DMS153 treated with DMSO at 0.1 percent for 48 hours (cell line): Measurements from ENCODE around the gene OR52K1.

Experiments
- DNase-seq: peaks from one replicate; lab custom pipeline; 2025; ENCODE audit not compliant: unreplicated experiment; lab: John Stamatoyannopoulos, UW

Gene OR52K1

DNA sequence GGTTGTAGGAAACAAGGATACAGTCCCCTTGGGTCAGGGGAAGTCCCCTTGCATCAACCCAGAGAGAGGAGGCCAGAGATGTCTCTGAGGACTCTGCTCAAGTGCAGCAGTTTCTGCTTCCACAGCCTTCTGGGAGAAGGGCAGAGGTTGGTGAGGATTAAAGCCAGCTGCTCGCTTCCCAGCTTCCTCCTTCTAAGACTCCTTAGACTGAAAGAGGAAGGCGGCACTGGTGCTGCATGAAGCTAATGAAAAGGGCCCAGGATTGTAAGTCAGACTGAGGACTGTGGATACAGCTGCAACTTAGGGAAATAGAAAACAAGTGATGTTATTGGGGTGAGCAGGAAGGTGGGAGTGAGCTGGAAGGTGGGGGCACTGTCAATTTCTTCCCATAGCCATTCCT, at the start of gene OR52K1:
OR52K1 (plus strand) TSS at position 202 of the 400 bp plus-strand sequence. CDS start 6,255 bp downstream, outside the sequence.
- no peak for DNase-seq

- no peak for DNase-seq
Measured at GRCh38 chr11:4433856-4434255, 48.6 kb upstream of the OR52K1 start.

GRCh38 chr11:4436411-4436810, 46.0 kb upstream of the OR52K1 start:
- no peak for DNase-seq

GRCh38 chr11:4441515-4441914, 40.9 kb upstream of the OR52K1 start:
- DNase-seq, result no peak

- DNase-seq, result no peak
Measured at GRCh38 chr11:4443232-4443891, 39.1 kb upstream of the OR52K1 start.

GRCh38 chr11:4448995-4449394, 33.5 kb upstream of the OR52K1 start, which contains the start of gene OR52K2:
TSS of gene OR52K2 (plus strand) at chr11:4449295. CDS start at chr11:4449340, 45 bp downstream.
- no peak for DNase-seq

- DNase-seq, result no peak
Measured at GRCh38 chr11:4453118-4453517, 29.3 kb upstream of the OR52K1 start.

GRCh38 chr11:4454021-4454420, 28.4 kb upstream of the OR52K1 start:
- DNase-seq, result no peak

DNA sequence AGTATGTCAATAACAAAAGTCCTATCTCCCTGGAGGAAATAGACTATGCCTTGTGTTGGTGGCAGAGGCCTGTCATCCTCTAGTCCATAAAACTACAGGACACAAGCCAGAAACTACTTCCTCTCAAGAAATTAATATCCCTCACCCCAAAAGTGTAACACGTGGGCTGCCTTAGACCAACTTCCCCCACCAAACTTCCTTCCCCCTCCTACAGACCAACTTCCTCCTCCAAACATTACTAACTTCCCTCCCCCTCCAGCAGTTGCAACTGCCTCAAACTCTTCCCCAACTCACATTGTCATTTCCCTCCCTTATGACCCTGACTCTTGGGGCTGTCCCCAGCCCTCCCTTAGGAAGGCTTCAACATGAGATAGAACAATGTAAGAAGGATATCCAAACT, 27.0 kb upstream of the OR52K1 start:
- DNase-seq, result no peak

- DNase-seq, result no peak
Measured at GRCh38 chr11:4459500-4459899, 22.9 kb upstream of the OR52K1 start.

GRCh38 chr11:4460151-4460550, 22.3 kb upstream of the OR52K1 start:
- DNase-seq, result no peak

DNA sequence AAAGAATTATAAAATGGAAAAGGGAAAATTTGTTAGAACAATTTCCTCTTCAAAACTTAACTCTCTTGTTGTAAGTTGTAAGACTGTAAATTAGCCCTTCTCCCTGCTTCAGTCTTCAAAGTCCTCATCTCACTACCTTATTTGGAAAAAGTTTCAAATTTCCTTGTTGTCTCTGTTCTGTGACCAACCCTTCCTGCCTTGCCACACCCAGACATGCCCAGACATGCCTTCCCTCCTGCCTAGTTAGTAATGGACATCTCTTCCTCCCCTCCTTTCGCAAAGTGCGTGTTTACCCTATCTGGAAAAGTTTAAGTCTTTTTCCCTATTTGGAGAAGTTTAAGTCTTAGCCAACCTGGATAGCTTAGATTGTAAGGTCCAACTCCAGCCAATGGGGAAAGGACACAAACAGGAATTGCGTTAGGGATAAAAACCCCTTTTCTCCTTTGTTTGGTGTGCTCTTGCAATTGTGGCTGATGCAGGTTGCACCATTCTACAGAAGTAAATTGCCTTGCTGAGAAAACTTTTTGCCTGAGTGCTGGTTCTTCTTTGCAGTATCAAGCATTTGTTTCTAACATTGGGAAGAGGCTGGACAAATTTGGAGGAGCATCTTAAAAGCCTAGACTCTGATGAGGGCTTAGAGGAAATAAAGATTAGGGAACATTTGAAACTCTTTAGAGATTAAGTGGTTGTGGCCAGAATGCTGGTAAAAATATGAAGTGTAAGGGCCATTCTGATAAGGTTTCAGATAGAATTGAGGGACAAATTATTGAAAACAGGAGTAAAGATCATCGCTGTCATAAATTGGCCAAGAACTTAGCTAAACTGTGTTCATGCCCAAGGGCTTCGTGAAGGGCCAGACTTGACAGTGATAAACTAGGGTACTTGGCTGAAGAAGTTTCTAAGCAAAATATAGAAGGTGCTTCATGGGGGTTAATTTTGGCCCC, 18.0 kb upstream of the OR52K1 start:
- DNase-seq, result no peak

DNA sequence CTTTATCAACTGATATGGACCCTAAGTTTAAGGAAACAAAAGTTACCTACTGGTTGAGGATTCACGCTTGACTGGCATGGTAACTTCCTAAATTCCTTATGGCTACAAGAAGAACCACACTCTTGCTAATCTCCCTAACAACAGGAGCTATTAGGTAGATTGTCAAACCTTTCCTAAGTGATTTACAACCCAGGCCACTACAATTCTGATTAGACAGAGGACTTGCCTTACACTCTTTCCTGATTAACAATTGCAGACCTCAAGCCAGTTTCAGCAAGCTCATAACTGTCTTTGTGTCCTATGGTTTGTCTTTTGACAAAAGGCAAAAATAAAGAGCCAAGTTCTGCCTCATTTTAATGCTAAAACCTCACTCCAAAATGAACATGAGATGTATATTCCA, 17.0 kb upstream of the OR52K1 start:
- DNase-seq, result no peak

GRCh38 chr11:4466131-4466870, 16.1 kb upstream of the OR52K1 start:
- no peak for DNase-seq

GRCh38 chr11:4466871-4467442, 15.5 kb upstream of the OR52K1 start:
- no peak for DNase-seq

GRCh38 chr11:4467811-4468606, 14.4 kb upstream of the OR52K1 start:
- DNase-seq, result no peak

GRCh38 chr11:4479644-4480043, 2.8 kb upstream of the OR52K1 start:
- no peak for DNase-seq

DNA sequence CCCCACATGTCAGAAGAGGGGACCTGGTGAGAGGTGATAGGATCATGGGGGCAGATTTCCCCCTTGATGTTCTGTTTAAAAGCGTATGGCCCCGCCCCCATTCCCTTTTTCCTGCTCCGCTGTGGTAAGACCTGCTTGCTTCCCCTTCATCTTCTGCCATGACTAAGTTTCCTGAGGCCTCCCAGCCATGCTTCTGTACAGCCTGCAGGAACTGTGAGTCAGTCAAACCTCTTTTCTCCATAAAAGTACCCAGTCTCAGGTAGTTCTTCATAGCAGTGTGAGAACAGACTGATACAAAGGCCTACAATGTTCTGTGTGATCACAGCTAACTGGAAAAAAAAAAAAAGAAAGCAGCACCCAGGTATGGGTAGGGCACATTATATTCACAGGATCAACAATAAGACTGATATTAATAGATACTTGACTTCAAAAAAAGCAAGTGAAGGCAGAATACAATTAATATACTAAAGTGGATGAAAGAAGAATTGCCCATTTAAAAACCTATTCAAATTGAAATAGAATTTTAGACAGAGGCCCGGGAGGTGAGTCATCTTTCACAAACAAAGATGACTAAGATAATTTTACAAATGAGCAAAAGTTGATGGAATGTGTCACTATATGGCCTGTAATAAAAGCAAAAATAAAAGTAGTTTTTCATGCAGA, 1.7 kb upstream of the OR52K1 start:
- no peak for DNase-seq

DNA sequence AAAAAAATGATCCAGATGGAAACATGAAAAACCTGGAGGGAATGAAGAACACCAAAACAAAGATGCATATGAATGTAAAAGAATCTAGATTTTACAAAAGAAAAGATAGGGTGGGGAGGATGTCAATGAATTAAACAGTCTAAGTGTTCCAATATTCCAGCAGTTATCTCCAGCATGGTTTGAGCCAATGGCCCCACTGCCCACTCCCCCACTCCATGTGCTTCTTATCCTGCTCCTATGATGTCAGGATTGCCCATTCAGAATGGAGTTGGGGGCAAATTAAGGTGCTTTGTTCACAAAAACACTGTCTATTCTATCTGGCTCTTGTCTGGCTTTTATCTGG, 1.2 kb upstream of the OR52K1 start:
- no peak for DNase-seq

DNA sequence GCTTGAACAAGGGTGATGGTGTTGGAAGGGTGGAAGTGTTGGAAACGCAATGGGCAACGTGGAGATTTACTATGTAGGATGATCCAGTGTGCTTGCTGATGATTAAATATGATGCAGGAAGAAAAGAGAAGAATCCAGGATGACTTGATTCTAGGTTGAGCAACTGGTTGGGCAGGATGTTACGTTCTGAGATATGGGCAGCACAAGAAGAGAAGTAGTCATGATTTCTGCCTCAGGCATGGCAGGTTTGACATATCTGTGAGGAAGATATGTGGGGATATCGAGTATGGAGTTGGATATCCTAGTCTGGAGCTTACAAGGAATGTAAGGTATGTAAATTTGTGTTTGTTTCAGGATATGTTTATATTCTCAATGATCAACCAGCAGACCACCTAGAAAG, 1.9 kb downstream of the OR52K1 start:
- DNase-seq, result no peak
